Heart left ventricle (tissue), 16 donors: ENCODE measurements around the gene KCNMA1. TPM values are rescaled to one million over a fixed set of nuclear protein-coding genes. Genes with fewer than 3 reads are reported as not detected.
"Not testable (repeated sequence)": the region's sequence is repeated elsewhere in the genome, so short reads cannot be mapped to it uniquely, and the experiment has no call there.

Source experiments
- ATAC-seq, 4 donors: fragments of 200-7000 bp; cut with Tn5 transposase; one replicate each; pipeline ENCODE4 v1.9.1; 2020 to 2022; ENCODE audit warnings: moderate library complexity in 4 of 4, mild to moderate bottlenecking in 3 of 4, moderate number of reproducible peaks in 1 of 4
- DNase-seq, 5 donors: peaks; one replicate each; pipeline ENCODE4 v3.0.0-alpha.2; 2020
- H3K27ac ChIP-seq, 12 donors: fragments of 200-600 bp; sonication (generic) in 4 of 12; one replicate each; pipeline versions ENCODE4 v1.5.0 to v1.8.0; 2016 to 2022; ENCODE audit warnings: mild to moderate bottlenecking in 2 of 12
- H3K27me3 ChIP-seq, 9 donors: fragments of 200-600 bp; sonication (generic) in 2 of 9; one replicate each; pipeline versions ENCODE4 v1.5.1 to v1.8.0; 2016 to 2022; ENCODE audit warnings: mild to moderate bottlenecking in 3 of 9
- H3K36me3 ChIP-seq, 9 donors: fragments of 200-600 bp; sonication (generic) in 2 of 9; one replicate each; pipeline versions ENCODE4 v1.5.0 to v1.8.0; 2018 to 2022; ENCODE audit warnings: mild to moderate bottlenecking in 2 of 9
- H3K4me1 ChIP-seq, 12 donors: fragments of 200-600 bp; sonication (generic) in 4 of 12; one replicate each; pipeline versions ENCODE4 v1.5.0 to v1.8.0; 2016 to 2022; ENCODE audit warnings: mild to moderate bottlenecking in 3 of 12
- H3K4me3 ChIP-seq, 12 donors: fragments of 200-600 bp; sonication (generic) in 4 of 12; one replicate each; pipeline versions ENCODE4 v1.5.0 to v1.8.0; 2017 to 2022; ENCODE audit warnings: mild to moderate bottlenecking in 9 of 12, moderate library complexity in 4 of 12
- H3K9me3 ChIP-seq, 12 donors: fragments of 200-600 bp; sonication (generic) in 4 of 12; one replicate each; pipeline versions ENCODE4 v1.5.0 to v1.8.0; 2016 to 2022; ENCODE audit warnings: mild to moderate bottlenecking in 1 of 12
- CTCF ChIP-seq, 12 donors: fragments of 200-600 bp; sonication (generic) in 4 of 12; IDR thresholded peaks; one replicate each; pipeline versions ENCODE4 v1.5.0 to v1.8.0; 2018 to 2022; ENCODE audit warnings: antibody characterized with exemption in 12 of 12, mild to moderate bottlenecking in 5 of 12
- POLR2A ChIP-seq, 2 donors: fragments of 450-650 bp; IDR thresholded peaks; one replicate each; pipeline ENCODE4 v1.6.1; 2017; ENCODE audit warnings: antibody characterized with exemption in 2 of 2, mild to moderate bottlenecking in 2 of 2, moderate library complexity in 2 of 2
- WGBS, 4 donors: extraction: QIAGEN DNeasy Blood & Tissue Kit in 2 of 4; methylation state at CpG; one replicate each; pipeline versions ENCODE4 v1.1.5 to v1.1.7; 2013 to 2018; 5-methylcytosine and 5-hydroxymethylcytosine counted together
- intact Hi-C, 10 donors: fragments of 100-400 bp; cut with DNase I; formaldehyde crosslinking; loops; one replicate each; pipeline versions ENCODE4 v1.11.1 to v1.14.2; 2022
- polyA plus RNA-seq, 2 donors: library from polyadenylated mRNA; stranded (reverse); fragments of 200-250 nt; gene quantifications; one replicate each; pipeline ENCODE4 v1.2.3, GENCODE V29; 2013
- total RNA-seq, 9 donors: library from RNA; depleted of rRNA in 2 of 9; stranded (reverse); fragments of >200 nt in 2 of 9; fragmentation: NEBNext Ultra II Directional in 3 of 9; extraction: Animal tissue kit (Norgen Biotek cat#: 25700) in 3 of 9; gene quantifications; one replicate each; pipeline versions ENCODE4 v1.1.0 to v1.2.4, GENCODE V29; 2016 to 2023
- donor health status: ischemic (EF 13 %, LVEDD 7.1; RV severe dilation, severe dysfunction).
- donor health status: healthy with polysubstance abuse.
- donor health status: DM: no; HTN: yes; CAD: no.
- donor health status: DM: no; HTN: no; CAD: no.
- donor health status: ischemic (EF 25% LVEDD 6.9; RV normal size, moderate dysfunction).
- donor health status: ischemic (EF 25% LVEDD 5.7; RV mildly dilated, moderate dysfunction).
- donor health status: healthy.
- donor health status: DM: yes; HTN: yes; CAD: no.
- donor health status: ischemic (EF 35%, LVEDD 5.7; RV mildly dilated, moderate dysfunction).
- donor health status: nonischemic (EF 11% LVEDD 7.7; RV severe dilation, severe dysfunction).
- donor health status: DM: yes; HTN: yes; CAD: no.
- donor health status: PGD.
- donor health status: ischemic (EF 29% LVEDD 5.4; RV normal size, mild dysfunction).
- donor health status: nonischemic (EF 23%, LVEDD 6.1; RV moderate dilation, normal function).

KCNMA1 gene
- total and polyA plus RNA-seq, 11 donors: 0.39 to 8.7 (median 1.7) TPM

GRCh38 chr10:77417359-77417758 lies 220.2 kb downstream of the KCNMA1 start:
- 69 to 88% (median 80%) methylated on average over 5 of the region's 5 CpGs for WGBS, 4 donors
- Histone ChIP-seq H3K4me3 (no peak overlapping the region), H3K27me3 (peaks cover 0 to 13% (median 0%) of the 10 kb centered on the region in 9 donors), H3K27ac (peak overlapping the region in 4 of 12 donors; percentile 2 to 78 (median 60)), H3K4me1 (peaks cover 0 to 14% (median 0%) of the 10 kb centered on the region in 12 donors), H3K36me3 (no peaks in the 10 kb centered on the region), H3K9me3 (no peaks in the 10 kb centered on the region)
- TF ChIP-seq POLR2A (IDR thresholded peaks at IDR 0.05): no peak
- no peak for TF ChIP-seq CTCF (IDR thresholded peaks at IDR 0.05)
- intact Hi-C loops: no loop called here
- DNase-seq (no peak), ATAC-seq (no peak)

GRCh38 chr10:77416311-77417135 lies 221.1 kb downstream of the KCNMA1 start:
- intact Hi-C loops: no loop called here
- Histone ChIP-seq H3K27ac (peak overlapping the region in 3 of 12 donors; percentile 29 to 78 (median 74)), H3K36me3 (no peaks in the 10 kb centered on the region), H3K9me3 (no peaks in the 10 kb centered on the region), H3K4me1 (peaks cover 0 to 13% (median 0%) of the 10 kb centered on the region in 12 donors), H3K27me3 (peaks cover 0 to 18% (median 0%) of the 10 kb centered on the region in 9 donors), H3K4me3 (no peak overlapping the region)
- DNase-seq: no peak
- 84 to 87% (median 86%) methylated on average over 14 of the region's 14 CpGs for WGBS, 4 donors
- no peak for ATAC-seq
- TF ChIP-seq POLR2A (IDR thresholded peaks at IDR 0.05): no peak
- TF ChIP-seq CTCF (IDR thresholded peaks at IDR 0.05): no peak

GRCh38 chr10:77415313-77415960 lies 222.2 kb downstream of the KCNMA1 start:
- Histone ChIP-seq H3K9me3 (no peaks in the 10 kb centered on the region), H3K4me3 (no peak overlapping the region), H3K27me3 (peaks cover 0 to 23% (median 0%) of the 10 kb centered on the region in 9 donors), H3K27ac (peak overlapping the region in 1 of 12 donors; percentile 2), H3K4me1 (peaks cover 0 to 13% (median 0%) of the 10 kb centered on the region in 12 donors), H3K36me3 (no peaks in the 10 kb centered on the region)
- WGBS, 4 donors: 73 to 84% (median 76%) methylated on average over 6 of the region's 6 CpGs
- ATAC-seq (no peak), DNase-seq (no peak)
- no peak for TF ChIP-seq POLR2A (IDR thresholded peaks at IDR 0.05)
- TF ChIP-seq CTCF (IDR thresholded peaks at IDR 0.05): no peak
- intact Hi-C loops: no loop called here

GRCh38 chr10:77413231-77413630 lies 224.4 kb downstream of the KCNMA1 start:
- peaks cover 0 to 10% (median 0%) of the 10 kb centered on the region in 12 donors for H3K4me1 ChIP-seq
- 75 to 83% (median 79%) methylated on average over 7 of the region's 7 CpGs for WGBS, 4 donors
- peaks cover 0 to 39% (median 0%) of the 10 kb centered on the region in 9 donors for H3K27me3 ChIP-seq
- H3K4me3 ChIP-seq: no peak overlapping the region
- DNase-seq: no peak
- intact Hi-C loops: no loop called here
- no peak overlapping the region for H3K27ac ChIP-seq
- no peaks in the 10 kb centered on the region for H3K36me3 ChIP-seq
- no peak for TF ChIP-seq POLR2A (IDR thresholded peaks at IDR 0.05)
- no peak for TF ChIP-seq CTCF (IDR thresholded peaks at IDR 0.05)
- no peak for ATAC-seq
- H3K9me3 ChIP-seq: no peaks in the 10 kb centered on the region

- ATAC-seq, H3K36me3 ChIP-seq, H3K4me3 ChIP-seq, H3K9me3 ChIP-seq, intact Hi-C loops, DNase-seq, H3K4me1 ChIP-seq: not testable (repeated sequence)
- 81 to 88% (median 86%) methylated on average over 8 of the region's 8 CpGs for WGBS, 4 donors
- peaks cover 0 to 44% (median 0%) of the 10 kb centered on the region in 9 donors for H3K27me3 ChIP-seq
- H3K27ac ChIP-seq: peak overlapping the region in 1 of 12 donors; percentile 44
Measured at GRCh38 chr10:77412573-77413133, 225.0 kb downstream of the KCNMA1 start.
